RKO (cell line): ENCODE measurements around the gene DCK.

Experiments used
- DNase-seq: peaks from one replicate; pipeline ENCODE4 v3.0.0-alpha.2; 2016; ENCODE audit warnings: low spot score

The DCK gene

GRCh38 chr4:71064521-71064920 lies 71.1 kb downstream of the DCK start:
- no peak for DNase-seq

GRCh38 chr4:71065991-71066510 lies 72.6 kb downstream of the DCK start:
- DNase-seq = no peak

DNA sequence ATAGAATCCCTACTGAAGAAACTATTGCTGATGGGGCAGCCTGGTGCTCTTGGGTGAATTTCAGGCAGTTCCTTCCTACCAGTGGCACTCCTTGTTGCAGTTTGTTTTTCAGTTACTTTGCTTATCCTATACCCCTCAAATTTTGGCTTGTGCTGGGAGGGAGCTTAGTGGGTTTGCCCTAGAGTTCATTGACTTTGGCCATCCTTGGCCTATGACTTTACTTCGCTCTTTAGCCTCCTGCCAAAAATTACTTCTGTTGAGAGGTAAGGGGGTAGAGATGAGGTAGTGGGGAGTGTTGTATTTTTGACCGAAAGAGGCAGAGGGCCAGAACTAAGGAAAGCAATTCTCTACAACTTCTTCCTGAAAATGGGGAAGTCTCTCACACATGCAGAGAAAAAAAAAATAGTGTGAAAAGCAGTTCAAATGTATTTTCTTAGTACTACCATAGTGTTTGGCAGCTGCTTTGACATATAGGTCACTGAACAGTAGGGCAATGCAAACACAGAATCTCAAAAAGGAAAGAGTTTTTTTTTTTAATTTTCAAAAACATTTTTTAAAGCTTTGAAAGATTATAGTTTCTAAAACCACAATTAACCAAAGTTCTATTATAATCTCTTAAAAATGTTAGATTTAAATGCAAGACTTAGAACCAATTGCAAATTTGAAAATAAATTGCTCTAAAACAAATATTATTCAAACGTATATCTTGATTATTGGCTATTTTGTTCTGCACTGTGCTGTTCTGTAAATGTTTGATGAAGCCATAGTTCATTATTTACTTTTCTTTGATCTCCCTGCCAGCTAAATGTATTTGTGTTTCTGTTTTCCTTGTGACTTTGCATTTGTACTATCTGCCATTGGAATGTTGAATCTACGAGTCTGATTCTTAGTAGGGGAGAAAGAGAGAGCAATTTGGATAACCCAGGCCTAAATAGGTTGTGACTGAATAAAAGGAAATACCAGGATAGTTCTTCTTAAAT lies 73.6 kb downstream of the DCK start:
- no peak for DNase-seq

DNA sequence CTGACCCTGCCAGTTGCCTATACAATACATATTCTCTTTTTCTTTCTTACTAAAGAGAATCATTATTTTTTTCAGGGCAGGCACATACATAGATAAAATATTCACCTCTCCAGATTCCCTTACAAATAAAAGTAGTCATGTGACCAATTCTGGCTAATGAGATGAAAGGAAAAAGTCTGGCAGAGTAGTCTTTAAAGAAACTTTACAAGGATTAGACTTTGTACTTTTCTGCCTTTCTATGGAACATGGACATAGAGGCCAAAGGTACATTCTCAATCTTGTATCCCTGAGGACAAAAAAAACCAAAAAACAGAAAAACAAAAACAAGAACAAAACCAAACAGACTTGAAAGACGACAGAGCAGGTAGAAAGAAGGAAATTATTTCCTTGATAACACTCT lies 75.6 kb downstream of the DCK start:
- no peak for DNase-seq

DNA sequence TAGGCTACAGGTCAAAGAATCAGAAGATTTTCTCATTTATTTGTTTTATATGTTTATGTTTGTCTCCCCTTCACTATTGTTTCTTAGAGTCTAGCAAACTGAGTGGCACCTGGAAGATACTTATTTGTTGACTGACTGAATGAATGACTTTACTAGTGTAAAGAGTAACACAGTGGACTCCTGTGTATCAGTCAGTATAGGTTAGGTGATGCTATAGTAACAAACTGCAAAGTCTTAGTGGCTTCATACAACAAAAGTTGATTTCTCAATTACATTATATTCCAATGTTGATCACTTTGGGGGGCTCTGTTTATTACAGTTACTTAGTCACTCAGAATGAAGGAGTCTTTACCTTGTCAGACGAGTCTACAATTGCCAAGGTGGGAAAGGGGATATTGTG lies 76.6 kb downstream of the DCK start:
- no peak for DNase-seq

- no peak for DNase-seq
Measured at GRCh38 chr4:71074452-71075299, 81.2 kb downstream of the DCK start.
